Measurements from ENCODE around the gene TSPAN17. TPM values are rescaled to one million over a fixed set of nuclear protein-coding genes. Genes with fewer than 3 reads are reported as not detected.

Gene TSPAN17
- total and polyA plus RNA-seq, 9 donors, result 7.5 to 28.5 (median 14.9) TPM

- intact Hi-C loops (cut with DNase I), result loop anchor here in 1 of 4 donors (5.0 to 10.0 kb wide), 2 partner anchors 290 to 447 kb away; no protein-coding TSS in a partner anchor
- H3K27me3 ChIP-seq, result no peaks in the 10 kb centered on the region
These were observed 17.6 kb downstream of the TSPAN17 start for GRCh38 chr5:176664886-176665285.

GRCh38 chr5:176665517-176665916 is 18.2 kb downstream of the TSPAN17 start:
- TF ChIP-seq EP300 (IDR thresholded peaks at IDR 0.05), result no peak
- TF ChIP-seq POLR2A (IDR thresholded peaks at IDR 0.05), result no peak
- no peak for TF ChIP-seq CTCF (IDR thresholded peaks at IDR 0.05)
- no peak for DNase-seq
- Histone ChIP-seq H3K27ac (no peak overlapping the region), H3K9me3 (no peaks in the 10 kb centered on the region), H3K4me3 (no peak overlapping the region), H3K27me3 (no peaks in the 10 kb centered on the region), H3K4me1 (ENCODE audit: insufficient read depth) (no peaks in the 10 kb centered on the region), H3K36me3 (no peaks in the 10 kb centered on the region)
- intact Hi-C loops (cut with DNase I), result loop anchor here in 1 of 4 donors (10.0 kb wide), 1 partner anchor 289 kb away; no protein-coding TSS in a partner anchor
- WGBS, 3 donors, result 82 to 89% (median 84%) methylated on average over 6 of the region's 6 CpGs

More at GRCh38 chr5:176664886-176665285, 17.6 kb downstream of the TSPAN17 start:
- H3K36me3 ChIP-seq, result no peaks in the 10 kb centered on the region
- no peak for DNase-seq
- no peaks in the 10 kb centered on the region for H3K4me1 ChIP-seq (ENCODE audit: insufficient read depth)
- H3K4me3 ChIP-seq, result no peak overlapping the region
- no peak overlapping the region for H3K27ac ChIP-seq
- no peak for TF ChIP-seq EP300 (IDR thresholded peaks at IDR 0.05)
- TF ChIP-seq CTCF (IDR thresholded peaks at IDR 0.05), result no peak
- no peak for TF ChIP-seq POLR2A (IDR thresholded peaks at IDR 0.05)
- no peaks in the 10 kb centered on the region for H3K9me3 ChIP-seq
- 4 to 10% (median 8%) methylated on average over 19 of the region's 19 CpGs for WGBS, 3 donors

- intact Hi-C loops (cut with DNase I), result loop anchor here in 1 of 4 donors (10.0 kb wide), 1 partner anchor 287 kb away; no protein-coding TSS in a partner anchor
- WGBS, 3 donors, result 63 to 78% (median 69%) methylated on average over 7 of the region's 7 CpGs
- H3K27me3 ChIP-seq, result no peaks in the 10 kb centered on the region
These were observed 20.4 kb downstream of the TSPAN17 start for GRCh38 chr5:176667637-176668036.

GRCh38 chr5:176670449-176670848 is 23.2 kb downstream of the TSPAN17 start:
- H3K4me1 ChIP-seq (ENCODE audit: insufficient read depth), result no peaks in the 10 kb centered on the region
- no peak for DNase-seq
- TF ChIP-seq POLR2A (IDR thresholded peaks at IDR 0.05), result no peak
- TF ChIP-seq CTCF (IDR thresholded peaks at IDR 0.05), result no peak
- TF ChIP-seq EP300 (IDR thresholded peaks at IDR 0.05), result no peak
- H3K27me3 ChIP-seq, result no peaks in the 10 kb centered on the region
- intact Hi-C loops (cut with DNase I), result no loop called here
- H3K9me3 ChIP-seq, result no peaks in the 10 kb centered on the region
- no peaks in the 10 kb centered on the region for H3K36me3 ChIP-seq
- H3K27ac ChIP-seq, result no peak overlapping the region
- 57 to 69% (median 60%) methylated on average over 8 of the region's 8 CpGs for WGBS, 3 donors
- no peak overlapping the region for H3K4me3 ChIP-seq

More at GRCh38 chr5:176667637-176668036, 20.4 kb downstream of the TSPAN17 start:
- H3K9me3 ChIP-seq, result no peaks in the 10 kb centered on the region
- no peak overlapping the region for H3K27ac ChIP-seq
- H3K4me3 ChIP-seq, result no peak overlapping the region
- no peak for DNase-seq
- H3K4me1 ChIP-seq (ENCODE audit: insufficient read depth), result no peaks in the 10 kb centered on the region
- H3K36me3 ChIP-seq, result no peaks in the 10 kb centered on the region
- TF ChIP-seq POLR2A (IDR thresholded peaks at IDR 0.05) (no peak), CTCF (IDR thresholded peaks at IDR 0.05) (no peak), EP300 (IDR thresholded peaks at IDR 0.05) (no peak)
